Chondrocyte (in vitro differentiated cells): ENCODE measurements around the gene CPPED1. TPM values are rescaled to one million over a fixed set of nuclear protein-coding genes. Genes with fewer than 3 reads are reported as not detected.

Experiments used
- DNase-seq: peaks from one replicate; pipeline ENCODE4 v3.0.0; 2021; ENCODE audit warnings: mixed read lengths, low spot score
- H3K27ac Mint-ChIP-seq: one replicate; pipeline ENCODE4 v1.8.0; 2021; ENCODE audit warnings: mild to moderate bottlenecking, moderate library complexity, mixed read lengths; ENCODE audit not compliant: unreplicated experiment
- H3K27me3 Mint-ChIP-seq: 2 replicates; pipeline ENCODE4 v1.8.0; 2021; ENCODE audit warnings: low read depth, mixed read lengths
- H3K36me3 Mint-ChIP-seq: 2 replicates; pipeline ENCODE4 v1.8.0; 2021; ENCODE audit warnings: low read depth, mixed read lengths
- H3K4me1 Mint-ChIP-seq: 2 replicates; pipeline ENCODE4 v1.8.0; 2021; ENCODE audit warnings: low read depth, mild to moderate bottlenecking, mixed read lengths
- H3K4me3 Mint-ChIP-seq: one replicate; pipeline ENCODE4 v1.8.0; 2021; ENCODE audit warnings: mild to moderate bottlenecking, moderate library complexity, mixed read lengths; ENCODE audit not compliant: unreplicated experiment
- H3K9me3 Mint-ChIP-seq: 2 replicates; pipeline ENCODE4 v1.8.0; 2021; ENCODE audit warnings: low read depth, mixed read lengths
- total RNA-seq: library from RNA; stranded (reverse); gene quantifications from 3 replicates; pipeline ENCODE4 v1.2.1, GENCODE V29; 2021
- TF ChIP-seq, protein P1 (sequence below): fragments of 200-600 bp; sonication (generic); IDR thresholded peaks from 2 replicates; pipeline ENCODE4 v1.5.0; 2021; ENCODE audit warnings: antibody characterized with exemption, mild to moderate bottlenecking, moderate library complexity

CPPED1 gene
- total RNA-seq, 1 donor from 2014 or later, result 18.1 TPM

GRCh38 chr16:12690024-12690423 is 113.7 kb downstream of the CPPED1 start:
- Mint-ChIP-seq H3K4me3 (no peak overlapping the region), H3K27me3 (no peaks in the 10 kb centered on the region), H3K36me3 (no peaks in the 10 kb centered on the region), H3K27ac (no peak overlapping the region), H3K4me1 (peaks cover 5% of the 10 kb centered on the region), H3K9me3 (no peaks in the 10 kb centered on the region)
- TF ChIP-seq, protein P1, sequence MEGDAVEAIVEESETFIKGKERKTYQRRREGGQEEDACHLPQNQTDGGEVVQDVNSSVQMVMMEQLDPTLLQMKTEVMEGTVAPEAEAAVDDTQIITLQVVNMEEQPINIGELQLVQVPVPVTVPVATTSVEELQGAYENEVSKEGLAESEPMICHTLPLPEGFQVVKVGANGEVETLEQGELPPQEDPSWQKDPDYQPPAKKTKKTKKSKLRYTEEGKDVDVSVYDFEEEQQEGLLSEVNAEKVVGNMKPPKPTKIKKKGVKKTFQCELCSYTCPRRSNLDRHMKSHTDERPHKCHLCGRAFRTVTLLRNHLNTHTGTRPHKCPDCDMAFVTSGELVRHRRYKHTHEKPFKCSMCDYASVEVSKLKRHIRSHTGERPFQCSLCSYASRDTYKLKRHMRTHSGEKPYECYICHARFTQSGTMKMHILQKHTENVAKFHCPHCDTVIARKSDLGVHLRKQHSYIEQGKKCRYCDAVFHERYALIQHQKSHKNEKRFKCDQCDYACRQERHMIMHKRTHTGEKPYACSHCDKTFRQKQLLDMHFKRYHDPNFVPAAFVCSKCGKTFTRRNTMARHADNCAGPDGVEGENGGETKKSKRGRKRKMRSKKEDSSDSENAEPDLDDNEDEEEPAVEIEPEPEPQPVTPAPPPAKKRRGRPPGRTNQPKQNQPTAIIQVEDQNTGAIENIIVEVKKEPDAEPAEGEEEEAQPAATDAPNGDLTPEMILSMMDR, result no peak
- no peak for DNase-seq

DNA sequence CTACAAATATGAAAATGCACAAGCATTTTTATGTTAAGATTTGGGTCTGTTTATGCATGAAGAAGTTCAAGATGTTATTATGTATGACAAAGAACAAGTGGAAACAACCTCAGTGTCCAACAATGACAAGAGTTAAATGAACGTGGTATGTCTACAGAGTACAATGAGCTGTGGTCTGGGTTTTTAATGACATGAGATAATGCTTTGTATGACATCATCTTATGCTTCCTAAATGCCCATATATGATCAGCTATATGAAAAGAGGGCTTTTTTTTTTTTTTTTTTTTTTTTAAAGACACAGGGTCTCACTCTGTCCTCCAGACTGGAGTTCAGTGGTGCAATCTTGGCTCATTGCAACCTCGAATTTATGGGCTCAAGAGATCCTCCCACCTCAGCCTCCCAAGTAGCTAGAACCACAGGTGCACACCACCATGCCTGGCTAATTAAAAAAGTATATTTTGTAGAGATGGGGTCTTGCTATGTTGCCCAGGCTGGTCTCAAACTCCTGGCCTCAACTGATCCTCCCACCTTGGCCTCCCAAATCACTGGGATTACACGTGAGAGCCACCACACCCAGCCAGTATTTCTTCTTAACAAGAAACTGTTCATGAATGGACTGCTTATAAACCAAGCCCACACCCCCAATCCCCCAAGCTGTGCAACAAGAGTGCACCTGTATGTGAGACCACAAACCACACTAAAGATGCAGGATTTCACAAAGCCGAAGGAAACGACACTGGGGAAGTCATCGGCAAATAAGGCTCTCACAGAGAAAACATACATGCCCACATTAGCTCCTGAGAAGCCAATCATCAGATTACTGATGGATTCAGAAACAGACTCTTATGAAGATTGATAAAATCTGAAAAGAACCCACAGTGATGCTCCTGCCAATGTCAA is 114.5 kb downstream of the CPPED1 start:
- Mint-ChIP-seq H3K4me1 (peaks cover 5% of the 10 kb centered on the region), H3K36me3 (no peaks in the 10 kb centered on the region), H3K27ac (no peak overlapping the region), H3K9me3 (no peaks in the 10 kb centered on the region), H3K4me3 (no peak overlapping the region), H3K27me3 (no peaks in the 10 kb centered on the region)
- TF ChIP-seq, protein P1, result no peak
- no peak for DNase-seq

DNA sequence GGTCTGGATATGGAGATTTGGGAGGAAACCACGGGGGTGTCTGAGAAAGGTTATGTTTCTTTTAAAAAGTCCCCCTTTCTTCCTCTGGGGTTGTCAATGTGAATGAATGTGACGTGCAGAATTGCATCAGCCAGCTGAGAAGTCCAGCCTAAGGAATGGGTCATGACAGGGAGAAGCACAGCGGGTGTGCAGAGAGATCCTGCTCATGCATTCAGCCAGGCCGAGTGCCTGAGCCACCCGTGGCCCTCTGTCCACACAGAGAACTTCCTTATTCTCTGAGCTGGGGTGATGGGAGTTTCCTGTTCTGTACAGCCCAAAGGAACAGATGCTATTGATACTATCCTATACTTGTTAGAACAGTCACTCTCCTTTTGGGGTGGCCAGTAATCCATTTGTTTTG is 117.9 kb downstream of the CPPED1 start:
- no peaks in the 10 kb centered on the region for H3K9me3 Mint-ChIP-seq
- peak overlapping the region; percentile 58 for H3K27ac Mint-ChIP-seq
- H3K4me3 Mint-ChIP-seq, result no peak overlapping the region
- H3K27me3 Mint-ChIP-seq, result no peaks in the 10 kb centered on the region
- H3K4me1 Mint-ChIP-seq, result peaks cover 5% of the 10 kb centered on the region
- no peak for DNase-seq
- TF ChIP-seq, protein P1, result no peak
- peaks cover 6% of the 10 kb centered on the region for H3K36me3 Mint-ChIP-seq

GRCh38 chr16:12682432-12683165 is 121.1 kb downstream of the CPPED1 start:
- no peaks in the 10 kb centered on the region for H3K27me3 Mint-ChIP-seq
- no peak for DNase-seq
- H3K4me1 Mint-ChIP-seq, result peaks cover 13% of the 10 kb centered on the region
- H3K27ac Mint-ChIP-seq, result no peak overlapping the region
- H3K36me3 Mint-ChIP-seq, result peaks cover 6% of the 10 kb centered on the region
- TF ChIP-seq, protein P1, result no peak
- no peak overlapping the region for H3K4me3 Mint-ChIP-seq
- H3K9me3 Mint-ChIP-seq, result no peaks in the 10 kb centered on the region

GRCh38 chr16:12681653-12682052 is 122.0 kb downstream of the CPPED1 start:
- no peaks in the 10 kb centered on the region for H3K27me3 Mint-ChIP-seq
- no peak overlapping the region for H3K4me3 Mint-ChIP-seq
- DNase-seq, result no peak
- peaks cover 13% of the 10 kb centered on the region for H3K4me1 Mint-ChIP-seq
- TF ChIP-seq, protein P1, result no peak
- H3K9me3 Mint-ChIP-seq, result no peaks in the 10 kb centered on the region
- no peak overlapping the region for H3K27ac Mint-ChIP-seq
- H3K36me3 Mint-ChIP-seq, result peaks cover 6% of the 10 kb centered on the region
